Thymus (tissue), 11 donors: ENCODE measurements around the gene KCNQ4. TPM values are rescaled to one million over a fixed set of nuclear protein-coding genes. Genes with fewer than 3 reads are reported as not detected.
A peak's percentile ranks its signal among the peaks of the same experiment; 100 is the strongest.

ENCODE experiments used
- DNase-seq, 9 donors: peaks; one replicate each; pipeline ENCODE4 v3.0.0-alpha.2; 2013; ENCODE audit warnings: low spot score in 9 of 9, low read depth in 6 of 9, missing footprints in 1 of 9
- H3K27ac ChIP-seq, 2 donors: one replicate each; pipeline ENCODE4 v1.5.1; 2013; ENCODE audit warnings: control low read depth in 1 of 2, low read depth in 1 of 2, low read length in 1 of 2, mild to moderate bottlenecking in 1 of 2, moderate library complexity in 1 of 2
- H3K27me3 ChIP-seq, 2 donors: one replicate each; pipeline ENCODE4 v1.5.1; 2013; ENCODE audit warnings: low read length in 1 of 2; ENCODE audit not compliant: control insufficient read depth in 2 of 2, insufficient read depth in 1 of 2
- H3K36me3 ChIP-seq, 2 donors: one replicate each; pipeline ENCODE4 v1.5.1; 2013; ENCODE audit warnings: low read length in 1 of 2, mild to moderate bottlenecking in 1 of 2, moderate library complexity in 1 of 2; ENCODE audit not compliant: control insufficient read depth in 2 of 2, insufficient read depth in 2 of 2
- H3K4me1 ChIP-seq, 2 donors: one replicate each; pipeline ENCODE4 v1.5.1; 2013; ENCODE audit warnings: low read length in 2 of 2; ENCODE audit not compliant: control insufficient read depth in 2 of 2, insufficient read depth in 2 of 2
- H3K4me3 ChIP-seq, 2 donors: one replicate each; pipeline ENCODE4 v1.5.1; 2013; ENCODE audit warnings: low read length in 2 of 2, control low read depth in 1 of 2, mild to moderate bottlenecking in 1 of 2
- H3K9me3 ChIP-seq, 2 donors: one replicate each; pipeline ENCODE4 v1.5.1; 2013; ENCODE audit warnings: low read length in 1 of 2, mild to moderate bottlenecking in 1 of 2; ENCODE audit not compliant: control insufficient read depth in 2 of 2, insufficient read depth in 1 of 2
- WGBS: extraction: QIAGEN DNeasy Blood & Tissue Kit; methylation state at CpG from one replicate; pipeline ENCODE4 v1.1.7; 2013; 5-methylcytosine and 5-hydroxymethylcytosine counted together
- polyA plus RNA-seq: library from polyadenylated mRNA; stranded (reverse); fragments of 200-250 nt; gene quantifications from one replicate; pipeline ENCODE4 v1.2.3, GENCODE V29; 2013
- total RNA-seq: library from RNA; stranded (reverse); fragments of 120-200 nt; gene quantifications from one replicate; pipeline ENCODE4 v1.2.4, GENCODE V29; 2013
- donor health status: healthy.

KCNQ4 gene
- total and polyA plus RNA-seq, 2 donors: 0.47 to 1.1 TPM

DNA sequence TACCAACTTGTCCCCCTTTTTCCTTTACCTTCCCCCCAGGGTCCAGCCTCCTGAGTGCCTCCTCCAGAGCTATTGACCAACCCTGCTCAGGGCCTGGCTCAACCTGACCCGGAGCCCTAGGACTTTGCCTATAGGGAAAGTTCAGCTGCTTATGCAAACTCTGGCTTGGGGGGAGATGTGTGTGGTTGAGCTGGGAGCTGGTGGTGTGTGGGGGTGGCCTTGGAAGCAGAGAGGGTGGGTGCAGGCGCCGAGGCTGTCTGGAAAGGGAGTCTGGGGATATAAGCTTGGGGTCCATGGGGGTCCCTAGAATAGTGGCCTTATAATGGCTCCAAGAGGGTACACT, 14.1 kb downstream of the KCNQ4 start:
- Histone ChIP-seq H3K4me1 (peaks cover 34 to 68% of the 10 kb centered on the region in 2 donors), H3K4me3 (no peak overlapping the region), H3K9me3 (peaks cover 0 to 2% of the 10 kb centered on the region in 2 donors), H3K27me3 (no peaks in the 10 kb centered on the region), H3K27ac (no peak overlapping the region), H3K36me3 (no peaks in the 10 kb centered on the region)
- 98% methylated on average over 3 of the region's 3 CpGs for WGBS
- DNase-seq: no peak

DNA sequence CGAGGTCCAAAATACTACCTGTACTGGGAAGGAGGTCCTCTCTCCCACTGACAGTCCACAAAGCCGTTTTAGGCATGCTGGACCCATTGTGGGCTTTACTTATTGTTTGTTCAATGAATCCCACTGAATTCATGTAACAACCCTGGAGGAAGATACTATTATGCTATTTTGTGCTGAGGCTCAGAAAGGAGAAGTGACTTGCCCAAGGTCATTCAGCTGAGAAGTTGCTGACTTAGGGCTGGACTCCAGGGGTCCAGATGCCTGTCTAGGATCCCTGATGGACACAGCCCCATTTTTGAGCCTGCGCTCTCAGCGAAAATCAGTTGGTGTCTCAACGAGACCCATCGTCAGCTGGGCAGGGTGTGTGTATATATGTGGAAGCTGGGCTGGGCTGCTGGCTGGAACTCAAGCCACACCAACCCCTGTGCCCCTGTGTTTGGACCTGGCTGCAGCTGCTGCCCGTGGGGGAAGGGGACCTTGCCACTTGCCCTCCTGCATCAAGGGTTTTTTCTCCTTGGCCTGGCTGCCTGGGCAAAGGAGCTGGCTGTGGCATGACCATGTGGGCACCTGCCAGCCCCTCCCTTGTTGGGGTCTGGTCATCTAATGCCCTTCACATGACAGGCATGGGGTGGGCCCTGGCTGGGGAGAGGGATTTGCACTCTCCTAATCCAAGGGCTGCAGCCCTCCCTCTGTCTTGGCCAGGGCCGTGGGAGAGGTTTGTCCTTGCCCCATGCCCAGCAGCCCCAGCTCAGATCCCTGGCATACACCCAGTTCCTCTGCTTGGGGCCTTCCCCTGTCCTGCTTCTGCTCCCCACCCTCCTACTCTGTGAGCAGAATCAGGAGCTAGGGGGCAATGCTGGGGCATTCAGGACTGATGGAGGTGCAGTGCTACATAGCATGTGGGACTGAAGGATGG, 15.0 kb downstream of the KCNQ4 start:
- DNase-seq: no peak
- 97% methylated on average over 8 of the region's 8 CpGs for WGBS
- Histone ChIP-seq H3K4me3 (no peak overlapping the region), H3K9me3 (peaks cover 0 to 2% of the 10 kb centered on the region in 2 donors), H3K36me3 (no peaks in the 10 kb centered on the region), H3K4me1 (peaks cover 34 to 67% of the 10 kb centered on the region in 2 donors), H3K27me3 (no peaks in the 10 kb centered on the region), H3K27ac (no peak overlapping the region)

DNA sequence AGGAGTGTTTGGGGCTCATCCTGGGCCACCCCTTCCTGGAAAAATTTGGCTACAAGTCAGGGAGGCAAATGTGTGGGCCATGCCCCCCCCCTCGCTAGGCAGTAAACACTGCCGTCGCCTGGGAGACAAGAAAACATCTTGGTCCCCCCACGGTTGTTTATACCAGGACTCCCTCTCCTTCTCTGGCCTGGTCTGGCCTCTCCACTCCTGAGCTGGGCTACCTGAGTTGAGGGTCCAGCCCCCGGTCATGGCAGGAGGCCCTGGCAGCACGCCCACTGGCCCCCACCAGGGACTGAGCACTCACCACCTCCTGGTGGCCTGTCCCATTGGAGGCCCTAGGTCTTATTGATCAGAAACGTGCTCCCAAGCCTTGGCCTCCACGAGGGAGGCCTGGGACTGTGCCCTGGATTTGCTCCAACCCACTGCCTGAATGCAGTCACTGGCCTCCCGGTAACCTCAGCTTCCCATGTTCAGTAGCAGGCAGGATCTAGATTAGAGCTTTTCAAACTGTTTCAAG, 15.8 kb downstream of the KCNQ4 start:
- WGBS: 88% methylated on average over 9 of the region's 9 CpGs
- no peaks in the 10 kb centered on the region for H3K27me3 ChIP-seq
- H3K4me3 ChIP-seq: no peak overlapping the region
- no peaks in the 10 kb centered on the region for H3K36me3 ChIP-seq
- no peak for DNase-seq
- peaks cover 32 to 59% of the 10 kb centered on the region in 2 donors for H3K4me1 ChIP-seq
- H3K9me3 ChIP-seq: peaks cover 0 to 2% of the 10 kb centered on the region in 2 donors
- H3K27ac ChIP-seq: peak overlapping the region in 1 of 2 donors; percentile 33

DNA sequence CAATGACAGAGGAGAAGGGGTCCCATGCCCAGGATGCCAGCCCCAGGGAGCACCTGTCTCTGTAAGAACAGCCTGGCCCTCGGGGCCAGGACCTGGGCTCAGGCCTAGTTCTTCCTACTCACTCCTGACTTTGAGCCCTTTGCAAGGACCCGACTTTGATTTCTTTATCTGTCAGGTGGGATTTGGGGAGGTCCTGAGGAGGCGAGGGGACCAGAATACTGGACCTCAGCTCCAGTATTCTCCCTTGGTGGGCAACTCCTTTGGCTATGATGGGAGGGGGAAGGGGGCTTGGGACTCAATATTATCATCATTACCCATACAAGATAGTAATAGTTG, 18.1 kb downstream of the KCNQ4 start:
- Histone ChIP-seq H3K9me3 (peaks cover 0 to 2% of the 10 kb centered on the region in 2 donors), H3K36me3 (no peaks in the 10 kb centered on the region), H3K27ac (peak overlapping the region in 1 of 2 donors; percentile 32), H3K4me1 (peaks cover 16 to 38% of the 10 kb centered on the region in 2 donors), H3K27me3 (no peaks in the 10 kb centered on the region), H3K4me3 (peak overlapping the region; percentile 48 to 51)
- 88% methylated on average over 3 of the region's 3 CpGs for WGBS
- DNase-seq: no peak

DNA sequence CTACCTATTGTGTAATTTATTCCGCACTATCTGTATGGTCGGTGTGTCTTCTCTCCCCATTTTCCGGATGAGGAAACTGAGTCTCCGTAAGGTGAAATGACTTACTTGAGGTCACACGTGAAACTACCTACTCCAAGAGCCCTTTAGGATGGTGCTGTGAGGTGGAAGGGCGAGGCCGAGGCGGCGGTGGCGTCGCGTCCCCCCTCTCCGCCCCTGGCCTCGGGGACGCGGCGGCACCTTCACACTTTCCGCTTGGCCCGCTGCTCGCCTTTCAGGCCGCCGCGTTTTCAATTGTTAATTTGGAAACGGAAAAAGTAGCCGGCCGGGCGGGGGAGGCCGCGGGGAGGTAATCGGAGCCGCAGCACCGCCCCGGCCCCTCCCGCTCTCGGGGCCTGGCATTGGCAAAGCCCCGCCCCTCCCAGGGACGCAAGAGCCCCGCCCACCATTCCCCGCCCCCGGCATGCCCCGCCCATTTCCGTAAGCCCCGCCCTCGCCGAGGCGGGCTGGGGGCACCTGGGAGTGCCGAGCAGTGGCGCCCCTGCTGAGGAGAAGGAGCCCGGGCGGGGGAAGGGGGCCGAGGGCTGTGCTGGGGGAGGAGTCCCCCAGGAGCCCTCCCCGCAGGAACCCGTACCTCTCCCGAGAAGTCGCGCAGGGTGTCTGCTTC, 18.6 kb downstream of the KCNQ4 start:
- Histone ChIP-seq H3K36me3 (no peaks in the 10 kb centered on the region), H3K27me3 (no peaks in the 10 kb centered on the region), H3K9me3 (peaks cover 0 to 2% of the 10 kb centered on the region in 2 donors), H3K27ac (peak overlapping the region in 1 of 2 donors; percentile 73), H3K4me3 (peak overlapping the region; percentile 48 to 51), H3K4me1 (peaks cover 12 to 32% of the 10 kb centered on the region in 2 donors)
- WGBS: 5% methylated on average over 56 of the region's 56 CpGs
- DNase-seq: peak in 7 of 9 donors; percentile 65 to 89 (median 79)

DNA sequence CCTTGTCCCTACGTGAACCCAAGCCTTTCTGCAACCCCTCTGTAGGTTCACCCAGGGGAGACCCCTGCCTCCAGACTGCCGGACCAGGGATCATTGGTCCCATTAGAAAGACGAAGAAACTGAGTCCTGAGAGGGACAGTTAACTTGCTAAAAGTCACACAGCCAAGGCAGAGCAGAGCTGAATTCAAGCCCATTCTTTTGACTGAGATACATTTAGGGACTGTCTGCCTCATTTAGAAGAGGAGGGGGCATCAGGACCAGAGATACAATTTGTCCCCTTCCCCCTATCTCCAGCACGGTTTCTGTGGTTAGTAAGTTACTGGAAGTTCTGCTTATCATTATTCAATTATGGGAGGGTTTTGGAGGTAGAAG, 19.1 kb downstream of the KCNQ4 start:
- no peak for DNase-seq
- Histone ChIP-seq H3K4me3 (peak overlapping the region in 1 of 2 donors; percentile 48), H3K27me3 (no peaks in the 10 kb centered on the region), H3K9me3 (peaks cover 0 to 2% of the 10 kb centered on the region in 2 donors), H3K27ac (peak overlapping the region in 1 of 2 donors; percentile 73), H3K4me1 (peaks cover 10 to 27% of the 10 kb centered on the region in 2 donors), H3K36me3 (no peaks in the 10 kb centered on the region)
- 54% methylated on average over 4 of the region's 4 CpGs for WGBS

DNA sequence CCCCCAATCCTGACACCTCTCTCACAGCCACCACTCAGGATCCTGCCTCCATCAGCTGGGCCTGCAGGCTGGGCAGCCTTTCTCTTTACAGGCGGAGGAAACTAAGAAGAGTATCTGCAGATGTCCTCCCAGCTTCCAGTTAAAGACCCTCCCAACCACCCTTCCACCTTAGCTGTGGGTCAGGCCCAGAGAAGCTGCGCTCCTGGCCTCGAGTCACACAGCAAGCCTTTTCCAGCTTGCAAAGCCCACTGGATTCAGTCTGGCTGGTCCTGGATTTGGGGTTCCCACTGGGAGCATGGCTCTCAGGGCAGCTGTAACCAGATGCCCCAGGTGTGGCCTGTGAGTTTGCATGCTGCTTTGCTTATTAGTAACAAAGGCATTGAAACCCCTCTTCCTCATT, 19.9 kb downstream of the KCNQ4 start:
- no peak for DNase-seq
- H3K36me3 ChIP-seq: no peaks in the 10 kb centered on the region
- no peak overlapping the region for H3K27ac ChIP-seq
- no peaks in the 10 kb centered on the region for H3K9me3 ChIP-seq
- no peak overlapping the region for H3K4me3 ChIP-seq
- H3K4me1 ChIP-seq: peaks cover 10 to 26% of the 10 kb centered on the region in 2 donors
- WGBS: 88% methylated on average over 3 of the region's 3 CpGs
- no peaks in the 10 kb centered on the region for H3K27me3 ChIP-seq

DNA sequence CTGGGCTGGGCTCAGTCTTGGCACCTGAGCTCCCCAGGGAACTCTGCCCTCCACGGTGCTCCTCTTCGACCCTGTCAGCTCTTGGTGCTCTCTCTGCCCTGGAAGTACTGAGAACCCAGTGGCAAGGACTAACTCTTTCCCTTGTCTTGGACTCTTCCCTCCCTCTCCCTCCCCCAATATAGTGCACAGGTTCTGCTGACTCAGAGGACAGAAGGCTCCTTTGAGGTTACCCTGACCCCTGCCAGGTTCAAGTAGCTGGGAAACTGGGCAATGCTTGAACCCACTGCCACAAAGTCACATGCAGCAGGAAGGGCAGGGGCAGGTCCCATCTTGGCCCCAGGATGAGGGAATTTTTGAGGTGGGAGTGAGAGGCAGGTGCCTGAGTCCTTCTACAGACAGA, 20.3 kb downstream of the KCNQ4 start:
- no peak for DNase-seq
- 92% methylated on average over 2 of the region's 2 CpGs for WGBS
- H3K4me3 ChIP-seq: no peak overlapping the region
- no peaks in the 10 kb centered on the region for H3K9me3 ChIP-seq
- H3K4me1 ChIP-seq: peaks cover 10 to 26% of the 10 kb centered on the region in 2 donors
- no peak overlapping the region for H3K27ac ChIP-seq
- H3K27me3 ChIP-seq: no peaks in the 10 kb centered on the region
- no peaks in the 10 kb centered on the region for H3K36me3 ChIP-seq

DNA sequence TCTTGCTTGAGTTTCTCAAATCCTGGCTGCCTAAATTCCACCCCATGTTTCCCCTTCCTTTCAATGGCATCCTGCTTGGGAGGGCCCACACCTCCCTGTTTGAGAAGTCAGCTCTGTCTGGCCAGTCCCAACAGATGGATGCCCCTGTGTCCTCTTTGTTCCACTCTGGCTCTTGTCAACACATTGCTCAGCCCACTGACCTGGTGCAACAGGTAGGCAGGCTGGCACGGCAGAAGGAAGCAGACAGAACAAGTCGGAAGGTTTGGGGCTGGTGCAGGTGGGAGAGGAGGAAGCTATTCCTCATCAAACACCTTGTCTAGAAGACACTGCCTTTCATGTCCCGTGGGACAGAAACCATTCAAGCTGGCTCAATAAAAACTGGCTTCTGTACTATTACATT, 22.7 kb downstream of the KCNQ4 start:
- Histone ChIP-seq H3K4me3 (no peak overlapping the region), H3K4me1 (peaks cover 13 to 18% of the 10 kb centered on the region in 2 donors), H3K27ac (no peak overlapping the region), H3K27me3 (no peaks in the 10 kb centered on the region), H3K36me3 (no peaks in the 10 kb centered on the region), H3K9me3 (no peaks in the 10 kb centered on the region)
- WGBS: 91% methylated on average over 3 of the region's 3 CpGs
- no peak for DNase-seq
